B cell (primary cell): ENCODE data around the gene VPS33B.

Source experiments
- EZH2 ChIP-seq: IDR thresholded peaks from 2 replicates; pipeline ENCODE4 v1.6.1; 2012; ENCODE audit warnings: borderline replicate concordance, low read depth, mild to moderate bottlenecking, moderate library complexity, low read length; ENCODE audit not compliant: insufficient read depth, poor library complexity, severe bottlenecking
- TF ChIP-seq, protein P1 (sequence below): fragments of 200-600 bp; IDR thresholded peaks from one replicate; pipeline ENCODE4 v1.8.0; 2022; ENCODE audit warnings: antibody characterized with exemption, mild to moderate bottlenecking

DNA sequence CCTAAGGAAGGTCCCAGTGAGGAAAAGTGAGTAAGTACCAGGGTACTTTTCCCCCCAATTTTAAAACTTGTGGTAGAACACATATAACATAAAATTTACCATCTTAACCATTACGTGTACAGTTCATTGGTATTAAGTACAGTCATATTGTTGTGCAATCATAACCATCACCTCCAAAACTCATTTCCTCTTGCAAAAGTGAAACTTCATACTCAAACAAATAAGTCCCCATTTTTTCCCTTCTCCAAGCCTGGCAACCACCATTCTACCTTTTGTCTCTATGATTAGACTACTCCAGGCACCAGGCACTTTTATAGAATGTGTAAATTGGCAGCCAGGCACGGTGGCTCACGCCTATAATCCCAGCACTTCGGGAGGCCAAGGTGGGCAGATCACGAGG, 40.3 kb downstream of the VPS33B start:
- TF ChIP-seq, protein P1, sequence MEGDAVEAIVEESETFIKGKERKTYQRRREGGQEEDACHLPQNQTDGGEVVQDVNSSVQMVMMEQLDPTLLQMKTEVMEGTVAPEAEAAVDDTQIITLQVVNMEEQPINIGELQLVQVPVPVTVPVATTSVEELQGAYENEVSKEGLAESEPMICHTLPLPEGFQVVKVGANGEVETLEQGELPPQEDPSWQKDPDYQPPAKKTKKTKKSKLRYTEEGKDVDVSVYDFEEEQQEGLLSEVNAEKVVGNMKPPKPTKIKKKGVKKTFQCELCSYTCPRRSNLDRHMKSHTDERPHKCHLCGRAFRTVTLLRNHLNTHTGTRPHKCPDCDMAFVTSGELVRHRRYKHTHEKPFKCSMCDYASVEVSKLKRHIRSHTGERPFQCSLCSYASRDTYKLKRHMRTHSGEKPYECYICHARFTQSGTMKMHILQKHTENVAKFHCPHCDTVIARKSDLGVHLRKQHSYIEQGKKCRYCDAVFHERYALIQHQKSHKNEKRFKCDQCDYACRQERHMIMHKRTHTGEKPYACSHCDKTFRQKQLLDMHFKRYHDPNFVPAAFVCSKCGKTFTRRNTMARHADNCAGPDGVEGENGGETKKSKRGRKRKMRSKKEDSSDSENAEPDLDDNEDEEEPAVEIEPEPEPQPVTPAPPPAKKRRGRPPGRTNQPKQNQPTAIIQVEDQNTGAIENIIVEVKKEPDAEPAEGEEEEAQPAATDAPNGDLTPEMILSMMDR, result no peak
- TF ChIP-seq EZH2, result no peak
